Measurements from ENCODE around the gene KCNN1.

DNA sequence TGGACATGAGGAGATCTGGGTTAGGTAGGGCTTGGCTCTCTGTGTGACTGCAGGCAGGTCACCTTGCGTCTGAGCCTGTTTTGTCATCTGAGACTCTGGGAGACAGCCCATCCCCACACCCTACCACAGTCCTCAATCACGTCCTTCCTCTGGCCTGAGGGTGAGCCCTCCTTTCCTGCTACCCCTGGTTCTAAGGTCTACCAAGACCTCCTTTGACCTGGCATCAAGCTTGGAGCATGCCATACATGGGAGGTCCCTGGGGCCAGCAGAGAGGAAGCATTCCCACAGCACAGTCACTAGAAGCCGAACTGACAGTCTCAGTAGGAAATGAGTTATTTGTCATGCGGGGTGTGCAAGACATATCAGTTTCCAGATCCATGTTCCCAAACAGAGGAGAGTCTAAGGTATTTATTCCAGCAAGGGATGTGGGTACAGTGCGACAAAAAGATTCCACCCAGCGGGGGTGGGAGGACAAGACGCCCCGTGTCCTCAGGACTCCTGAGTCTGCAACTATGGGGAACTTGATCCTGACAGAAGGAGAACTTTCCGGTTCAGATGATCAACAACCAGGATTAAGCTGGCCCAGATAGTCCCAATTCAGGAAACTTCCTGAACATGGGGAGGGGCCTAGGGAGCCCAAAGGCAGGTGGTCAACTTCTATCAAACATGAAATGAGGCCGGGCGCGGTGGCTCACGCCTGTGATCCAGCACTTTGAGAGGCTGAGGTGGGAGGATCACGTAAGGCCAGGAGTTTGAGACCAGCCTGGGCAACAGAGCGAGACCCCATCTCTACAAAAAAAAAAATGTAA is 50.6 kb downstream of the KCNN1 start:
- no peak for TF ChIP-seq ZFX (IDR thresholded peaks at IDR 0.05; ENCODE audit: borderline replicate concordance)
- TF ChIP-seq, protein P1, sequence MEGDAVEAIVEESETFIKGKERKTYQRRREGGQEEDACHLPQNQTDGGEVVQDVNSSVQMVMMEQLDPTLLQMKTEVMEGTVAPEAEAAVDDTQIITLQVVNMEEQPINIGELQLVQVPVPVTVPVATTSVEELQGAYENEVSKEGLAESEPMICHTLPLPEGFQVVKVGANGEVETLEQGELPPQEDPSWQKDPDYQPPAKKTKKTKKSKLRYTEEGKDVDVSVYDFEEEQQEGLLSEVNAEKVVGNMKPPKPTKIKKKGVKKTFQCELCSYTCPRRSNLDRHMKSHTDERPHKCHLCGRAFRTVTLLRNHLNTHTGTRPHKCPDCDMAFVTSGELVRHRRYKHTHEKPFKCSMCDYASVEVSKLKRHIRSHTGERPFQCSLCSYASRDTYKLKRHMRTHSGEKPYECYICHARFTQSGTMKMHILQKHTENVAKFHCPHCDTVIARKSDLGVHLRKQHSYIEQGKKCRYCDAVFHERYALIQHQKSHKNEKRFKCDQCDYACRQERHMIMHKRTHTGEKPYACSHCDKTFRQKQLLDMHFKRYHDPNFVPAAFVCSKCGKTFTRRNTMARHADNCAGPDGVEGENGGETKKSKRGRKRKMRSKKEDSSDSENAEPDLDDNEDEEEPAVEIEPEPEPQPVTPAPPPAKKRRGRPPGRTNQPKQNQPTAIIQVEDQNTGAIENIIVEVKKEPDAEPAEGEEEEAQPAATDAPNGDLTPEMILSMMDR (IDR thresholded peaks at IDR 0.05) = no peak
